Measurements from ENCODE around the gene DNAH14. TPM values are rescaled to one million over a fixed set of nuclear protein-coding genes. Genes with fewer than 3 reads are reported as not detected.

Gene DNAH14
- total and polyA plus RNA-seq, 3 donors from 2014 or later: 30.1 to 82.1 (median 37.3) TPM

DNA sequence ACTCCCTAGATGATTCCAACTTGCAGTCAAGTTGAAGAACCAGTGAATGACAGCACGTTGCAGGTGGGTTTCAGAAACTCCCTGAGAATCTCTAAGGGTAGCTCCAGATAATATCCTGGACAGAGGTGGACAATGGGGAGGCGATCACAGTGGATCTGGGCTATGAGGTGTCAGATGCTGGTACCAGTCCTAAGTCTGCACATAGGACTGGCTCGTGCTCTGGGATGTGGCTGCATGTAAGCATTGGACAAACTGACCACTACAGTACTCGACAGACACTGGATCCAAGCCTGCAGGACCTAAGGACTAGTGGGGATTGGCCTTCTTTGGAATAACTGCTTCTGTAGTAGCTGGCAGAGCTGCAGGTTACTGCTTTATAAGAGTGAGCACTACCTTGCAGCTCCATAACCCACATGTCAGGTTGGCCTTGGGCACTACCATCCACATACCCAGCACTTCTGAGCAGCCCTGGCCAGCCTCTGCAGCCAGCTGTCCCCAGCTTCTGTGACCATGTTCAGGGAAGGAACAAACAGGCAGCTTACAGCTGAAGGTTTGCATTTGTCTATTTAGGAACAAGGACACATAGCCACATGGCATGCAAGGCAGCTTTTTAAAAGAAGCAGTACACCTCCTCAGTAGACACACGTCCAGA is 33.2 kb upstream of the DNAH14 start:
- Histone ChIP-seq H3K4me3 (no peak overlapping the region), H3K9me3 (no peaks in the 10 kb centered on the region), H3K27ac (no peak overlapping the region), H3K4me1 (no peaks in the 10 kb centered on the region), H3K27me3 (no peaks in the 10 kb centered on the region), H3K36me3 (ENCODE audit: low read depth, missing control alignments) (no peaks in the 10 kb centered on the region)
- intact Hi-C loops (cut with DNase I; ENCODE audit: low total_unique reads): no loop called here
- 83 to 93% methylated on average over 5 of the region's 5 CpGs for WGBS, 2 donors
- TF ChIP-seq, protein P1, sequence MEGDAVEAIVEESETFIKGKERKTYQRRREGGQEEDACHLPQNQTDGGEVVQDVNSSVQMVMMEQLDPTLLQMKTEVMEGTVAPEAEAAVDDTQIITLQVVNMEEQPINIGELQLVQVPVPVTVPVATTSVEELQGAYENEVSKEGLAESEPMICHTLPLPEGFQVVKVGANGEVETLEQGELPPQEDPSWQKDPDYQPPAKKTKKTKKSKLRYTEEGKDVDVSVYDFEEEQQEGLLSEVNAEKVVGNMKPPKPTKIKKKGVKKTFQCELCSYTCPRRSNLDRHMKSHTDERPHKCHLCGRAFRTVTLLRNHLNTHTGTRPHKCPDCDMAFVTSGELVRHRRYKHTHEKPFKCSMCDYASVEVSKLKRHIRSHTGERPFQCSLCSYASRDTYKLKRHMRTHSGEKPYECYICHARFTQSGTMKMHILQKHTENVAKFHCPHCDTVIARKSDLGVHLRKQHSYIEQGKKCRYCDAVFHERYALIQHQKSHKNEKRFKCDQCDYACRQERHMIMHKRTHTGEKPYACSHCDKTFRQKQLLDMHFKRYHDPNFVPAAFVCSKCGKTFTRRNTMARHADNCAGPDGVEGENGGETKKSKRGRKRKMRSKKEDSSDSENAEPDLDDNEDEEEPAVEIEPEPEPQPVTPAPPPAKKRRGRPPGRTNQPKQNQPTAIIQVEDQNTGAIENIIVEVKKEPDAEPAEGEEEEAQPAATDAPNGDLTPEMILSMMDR (IDR thresholded peaks at IDR 0.05): no peak
- TF ChIP-seq POLR2A (IDR thresholded peaks at IDR 0.05): no peak
- no peak for DNase-seq

DNA sequence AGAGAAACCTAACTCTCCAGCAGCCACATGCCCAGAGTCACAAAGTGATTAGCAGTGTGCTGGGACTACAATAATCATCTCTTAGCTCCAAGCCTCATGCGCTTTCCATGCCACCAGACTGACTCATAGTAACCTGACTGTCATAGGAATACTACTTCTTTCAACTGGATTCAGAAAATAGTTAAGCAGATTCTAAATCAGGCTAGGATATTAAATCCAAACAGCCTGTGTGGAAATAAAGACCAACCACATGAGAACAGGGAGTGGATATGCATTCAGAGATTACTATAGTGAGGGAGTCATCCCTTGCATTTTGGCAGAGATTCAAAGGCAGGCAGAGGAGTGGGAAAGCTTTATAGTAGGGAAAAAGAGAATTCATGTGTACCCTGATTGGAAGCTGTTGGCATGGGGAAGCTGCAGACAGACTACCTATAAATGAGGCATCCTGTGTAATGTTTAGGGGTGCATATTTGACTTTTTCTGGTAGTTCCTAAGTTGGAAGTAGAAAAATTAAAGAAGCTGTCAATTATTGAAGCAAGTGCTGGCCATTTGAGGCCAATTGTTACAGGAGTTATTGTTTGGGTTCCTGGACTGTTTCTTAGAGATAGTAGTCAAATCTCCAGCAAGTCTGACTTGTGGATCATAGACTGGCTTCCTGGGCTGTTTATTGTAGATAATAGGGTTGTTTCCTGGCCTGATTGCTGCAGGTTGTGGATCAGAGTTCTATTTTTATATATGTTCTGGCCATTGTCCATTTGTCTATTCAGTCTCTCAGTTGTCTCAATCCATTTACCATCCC is 31.7 kb upstream of the DNAH14 start:
- 41 to 53% methylated on average over 1 of the region's 1 CpG for WGBS, 2 donors
- no peaks in the 10 kb centered on the region for H3K27me3 ChIP-seq
- H3K4me3 ChIP-seq: no peak overlapping the region
- no peak overlapping the region for H3K27ac ChIP-seq
- H3K9me3 ChIP-seq: no peaks in the 10 kb centered on the region
- TF ChIP-seq, protein P1 (IDR thresholded peaks at IDR 0.05): no peak
- no peak for TF ChIP-seq POLR2A (IDR thresholded peaks at IDR 0.05)
- H3K4me1 ChIP-seq: no peaks in the 10 kb centered on the region
- intact Hi-C loops (cut with DNase I; ENCODE audit: low total_unique reads): no loop called here
- DNase-seq: no peak
- H3K36me3 ChIP-seq (ENCODE audit: low read depth, missing control alignments): no peaks in the 10 kb centered on the region

DNA sequence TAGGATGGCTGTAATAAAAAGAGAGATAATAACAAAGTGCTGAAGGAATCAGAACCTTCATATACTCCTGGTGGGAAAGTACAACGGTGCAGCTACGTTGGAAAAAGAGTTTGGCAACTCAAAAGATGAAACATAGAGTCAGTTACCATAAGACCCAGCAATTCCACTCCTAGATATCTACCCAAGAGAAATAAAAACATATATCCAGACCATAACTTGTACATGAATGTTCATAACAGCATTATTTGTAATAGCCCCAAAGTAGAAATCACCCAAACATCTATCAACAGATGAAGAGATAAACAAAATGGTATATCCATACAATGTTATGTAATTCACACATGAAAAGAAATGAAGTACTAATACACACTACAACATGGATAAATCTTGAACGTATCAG is 30.5 kb upstream of the DNAH14 start:
- intact Hi-C loops (cut with DNase I; ENCODE audit: low total_unique reads): no loop called here
- no peaks in the 10 kb centered on the region for H3K36me3 ChIP-seq (ENCODE audit: low read depth, missing control alignments)
- no peak for DNase-seq
- 85 to 89% methylated on average over 3 of the region's 3 CpGs for WGBS, 2 donors
- H3K27ac ChIP-seq: no peak overlapping the region
- H3K27me3 ChIP-seq: no peaks in the 10 kb centered on the region
- H3K4me1 ChIP-seq: no peaks in the 10 kb centered on the region
- no peak for TF ChIP-seq POLR2A (IDR thresholded peaks at IDR 0.05)
- TF ChIP-seq, protein P1 (IDR thresholded peaks at IDR 0.05): no peak
- no peaks in the 10 kb centered on the region for H3K9me3 ChIP-seq
- no peak overlapping the region for H3K4me3 ChIP-seq

DNA sequence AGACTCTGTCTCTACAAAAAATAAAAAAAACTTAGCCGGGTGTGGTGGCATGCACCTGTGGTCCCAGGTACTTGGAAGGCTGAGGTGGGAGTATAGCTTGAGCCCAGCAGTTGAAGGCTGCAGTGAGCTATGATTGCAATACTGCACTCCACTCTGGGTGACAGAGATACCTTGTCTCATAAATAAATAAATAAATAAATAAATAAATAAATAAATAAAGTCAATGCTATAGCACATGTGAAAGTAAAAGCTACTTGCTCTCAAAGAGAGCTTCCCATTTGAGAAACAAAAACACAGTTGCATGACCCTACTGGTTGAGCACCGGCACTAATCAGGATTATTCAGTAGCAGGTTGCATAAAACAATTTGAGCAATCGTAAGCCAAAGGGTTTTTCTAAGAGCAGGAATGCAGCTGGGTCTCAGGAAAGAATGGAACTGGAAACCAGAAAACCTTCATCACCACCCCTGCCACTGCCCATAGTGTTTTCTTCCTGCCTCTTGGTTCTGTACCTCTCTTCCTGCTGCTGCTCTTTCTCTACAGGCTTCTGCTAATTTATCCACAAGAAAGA is 29.3 kb upstream of the DNAH14 start:
- DNase-seq: no peak
- 78 to 92% methylated on average over 3 of the region's 3 CpGs for WGBS, 2 donors
- no peaks in the 10 kb centered on the region for H3K4me1 ChIP-seq
- H3K36me3 ChIP-seq (ENCODE audit: low read depth, missing control alignments): no peaks in the 10 kb centered on the region
- no peak overlapping the region for H3K4me3 ChIP-seq
- no peaks in the 10 kb centered on the region for H3K9me3 ChIP-seq
- no peak overlapping the region for H3K27ac ChIP-seq
- H3K27me3 ChIP-seq: no peaks in the 10 kb centered on the region
- no peak for TF ChIP-seq POLR2A (IDR thresholded peaks at IDR 0.05)
- TF ChIP-seq, protein P1 (IDR thresholded peaks at IDR 0.05): no peak
- intact Hi-C loops (cut with DNase I; ENCODE audit: low total_unique reads): no loop called here
